Liver (tissue), 9 donors: ENCODE results near the gene GRM1. TPM values are rescaled to one million over a fixed set of nuclear protein-coding genes. Genes with fewer than 3 reads are reported as not detected.

Experiments
- DNase-seq: peaks from one replicate; pipeline ENCODE4 v3.0.0-alpha.2; 2017; ENCODE audit warnings: low spot score
- H3K27ac ChIP-seq, 2 donors: one replicate each; pipeline ENCODE4 v1.7.0; 2013; ENCODE audit warnings: inconsistent platforms in 2 of 2, low read length in 2 of 2, control low read depth in 1 of 2, low read depth in 1 of 2, mild to moderate bottlenecking in 1 of 2
- H3K27me3 ChIP-seq, 4 donors: one replicate each; pipeline versions ENCODE4 v1.6.1 to v1.7.0; 2013; ENCODE audit warnings: low read length in 3 of 4, inconsistent platforms in 1 of 4, mild to moderate bottlenecking in 1 of 4, moderate library complexity in 1 of 4; ENCODE audit not compliant: control insufficient read depth in 4 of 4, insufficient read depth in 4 of 4
- H3K36me3 ChIP-seq, 4 donors: one replicate each; pipeline versions ENCODE4 v1.6.1 to v1.7.0; 2013; ENCODE audit warnings: low read length in 3 of 4, mild to moderate bottlenecking in 3 of 4, low read depth in 1 of 4, moderate library complexity in 1 of 4; ENCODE audit not compliant: control insufficient read depth in 4 of 4, insufficient read depth in 3 of 4
- H3K4me1 ChIP-seq, 4 donors: one replicate each; pipeline versions ENCODE4 v1.6.1 to v1.7.0; 2013; ENCODE audit warnings: low read length in 3 of 4, mild to moderate bottlenecking in 3 of 4, moderate library complexity in 1 of 4; ENCODE audit not compliant: control insufficient read depth in 4 of 4, insufficient read depth in 4 of 4
- H3K4me3 ChIP-seq, 3 donors: one replicate each; pipeline versions ENCODE4 v1.6.1 to v1.7.0; 2013; ENCODE audit warnings: low read length in 3 of 3, control low read depth in 1 of 3, low read depth in 1 of 3, mild to moderate bottlenecking in 1 of 3
- H3K9ac ChIP-seq, 2 donors: one replicate each; pipeline ENCODE4 v1.7.0; 2013; ENCODE audit warnings: low read length in 2 of 2, mild to moderate bottlenecking in 2 of 2, moderate library complexity in 2 of 2, control low read depth in 1 of 2, low read depth in 1 of 2
- H3K9me3 ChIP-seq, 4 donors: one replicate each; pipeline versions ENCODE4 v1.6.1 to v1.7.0; 2013; ENCODE audit warnings: low read length in 3 of 4; ENCODE audit not compliant: control insufficient read depth in 4 of 4
- ATF3 ChIP-seq: IDR thresholded peaks from 2 replicates; pipeline ENCODE4 v1.6.1; 2016; ENCODE audit warnings: antibody characterized with exemption
- CTCF ChIP-seq: fragments of 150-350 bp; IDR thresholded peaks from 2 replicates; pipeline ENCODE4 v1.5.1; 2017; ENCODE audit warnings: improper control_type of control experiment, low read depth, low read length; ENCODE audit not compliant: missing input control
- FOXA2 ChIP-seq: IDR thresholded peaks from 2 replicates; pipeline ENCODE4 v1.6.1; 2016; ENCODE audit warnings: antibody characterized with exemption
- HNF4A ChIP-seq, 2 donors: conservative IDR thresholded peaks; 2 replicates each; pipeline ENCODE4 v1.6.1; 2016; ENCODE audit warnings: antibody characterized with exemption in 2 of 2, mild to moderate bottlenecking in 2 of 2
- JUND ChIP-seq, 2 donors: IDR thresholded peaks; 2 replicates each; pipeline ENCODE4 v1.6.1; 2016; ENCODE audit warnings: antibody characterized with exemption in 2 of 2
- MAX ChIP-seq: IDR thresholded peaks from 2 replicates; pipeline ENCODE4 v1.6.1; 2016; ENCODE audit warnings: antibody characterized with exemption
- NR2F2 ChIP-seq: IDR thresholded peaks from 2 replicates; pipeline ENCODE4 v1.6.1; 2016; ENCODE audit warnings: antibody characterized with exemption
- RAD21 ChIP-seq, 2 donors: IDR thresholded peaks; 2 replicates each; pipeline ENCODE4 v1.6.1; 2016; ENCODE audit warnings: antibody characterized with exemption in 2 of 2, mild to moderate bottlenecking in 2 of 2
- REST ChIP-seq: IDR thresholded peaks from 2 replicates; pipeline ENCODE4 v1.6.1; 2016; ENCODE audit warnings: antibody characterized with exemption, mild to moderate bottlenecking
- RXRA ChIP-seq, 2 donors: IDR thresholded peaks; 2 replicates each; pipeline ENCODE4 v1.6.1; 2017 to 2018; ENCODE audit warnings: antibody characterized with exemption in 2 of 2, mild to moderate bottlenecking in 1 of 2
- TAF1 ChIP-seq: conservative IDR thresholded peaks from 2 replicates; pipeline ENCODE4 v1.6.1; 2016; ENCODE audit warnings: antibody characterized with exemption, mild to moderate bottlenecking
- YY1 ChIP-seq: IDR thresholded peaks from 2 replicates; pipeline ENCODE4 v1.6.1; 2016; ENCODE audit warnings: antibody characterized with exemption, mild to moderate bottlenecking
- WGBS: extraction: QIAGEN DNeasy Blood & Tissue Kit; methylation state at CpG from one replicate; pipeline ENCODE4 v1.1.7; 2013; 5-methylcytosine and 5-hydroxymethylcytosine counted together
- polyA plus RNA-seq, 2 donors: library from polyadenylated mRNA; stranded (reverse) in 1 of 2; unstranded in 1 of 2; fragments of 200-250 nt in 1 of 2; fragments of >200 nt in 1 of 2; fragmentation: Nextera tagmentation in 1 of 2; extraction: Ambion mirVana in 1 of 2; gene quantifications; one replicate each; pipeline versions ENCODE4 v1.2.1 to v1.2.3, GENCODE V29; 2013 to 2015
- total RNA-seq, 2 donors: library from RNA; depleted of rRNA; stranded (reverse); fragments of >200 nt; gene quantifications; one replicate each; pipeline ENCODE4 v1.2.3, GENCODE V29; 2014
- donor health status: healthy.
- donor health status: healthy.
- donor health status: healthy.
- donor health status: healthy.
- donor health status: healthy.

The GRM1 gene
- total and polyA plus RNA-seq, 4 donors = under 0.01 to 0.05 (median 0.01) TPM; not detected in 1

- H3K4me3 ChIP-seq = no peak overlapping the region
- peaks cover 0 to 14% (median 8%) of the 10 kb centered on the region in 4 donors for H3K27me3 ChIP-seq
- DNase-seq = no peak
- H3K4me1 ChIP-seq = peaks cover 0 to 3% (median 0%) of the 10 kb centered on the region in 4 donors
- no peak for TF ChIP-seq FOXA2
- no peak for TF ChIP-seq TAF1
- TF ChIP-seq RXRA (IDR thresholded peaks at IDR 0.05) = no peak
- TF ChIP-seq MAX = no peak
- TF ChIP-seq CTCF = no peak
- no peak for TF ChIP-seq NR2F2
- no peak for TF ChIP-seq YY1
- TF ChIP-seq ATF3 = no peak
- TF ChIP-seq RAD21 (IDR thresholded peaks at IDR 0.05) = no peak
- TF ChIP-seq HNF4A (conservative IDR thresholded peaks at IDR 0.05) = no peak
- TF ChIP-seq JUND (IDR thresholded peaks at IDR 0.05) = no peak
- peaks cover 0 to 8% (median 2%) of the 10 kb centered on the region in 4 donors for H3K9me3 ChIP-seq
- H3K9ac ChIP-seq = no peak overlapping the region
- H3K27ac ChIP-seq = no peak overlapping the region
- no peaks in the 10 kb centered on the region for H3K36me3 ChIP-seq
- WGBS = 5% methylated on average over 31 of the region's 31 CpGs
Observed at GRCh38 chr6:146027586-146028251, 1.1 kb upstream of the GRM1 start.

- Histone ChIP-seq H3K9ac (no peak overlapping the region), H3K27me3 (peaks cover 0 to 14% (median 8%) of the 10 kb centered on the region in 4 donors), H3K36me3 (no peaks in the 10 kb centered on the region), H3K27ac (no peak overlapping the region), H3K4me3 (no peak overlapping the region), H3K9me3 (peaks cover 0 to 8% (median 2%) of the 10 kb centered on the region in 4 donors), H3K4me1 (peaks cover 0 to 3% (median 0%) of the 10 kb centered on the region in 4 donors)
- 5% methylated on average over 19 of the region's 19 CpGs for WGBS
- TF ChIP-seq ATF3 (no peak), REST (peak; percentile 99), RXRA (IDR thresholded peaks at IDR 0.05) (peak in 1 of 2 donors; percentile 5)
- DNase-seq = peak; percentile 63
Observed at GRCh38 chr6:146028252-146028795, 538 bp upstream of the GRM1 start.
